Tibial artery (tissue), 4 donors: Measurements from ENCODE around the gene NMT1.

ENCODE experiments used
- DNase-seq, 2 donors: peaks; one replicate each; pipeline ENCODE4 v3.0.0-alpha.2; 2019
- H3K27ac ChIP-seq, 2 donors: fragments of 200-600 bp; sonication (generic) in 1 of 2; 1 replicate in 1 of 2; 2 replicates in 1 of 2; pipeline ENCODE4 v1.5.1; 2018 to 2019; ENCODE audit warnings: mild to moderate bottlenecking in 1 of 2
- H3K27me3 ChIP-seq, 2 donors: fragments of 200-600 bp; sonication (generic) in 1 of 2; one replicate each; pipeline versions ENCODE4 v1.5.1 to v1.6.0; 2016 to 2019
- H3K36me3 ChIP-seq, 3 donors: fragments of 200-600 bp; sonication (generic) in 2 of 3; one replicate each; pipeline ENCODE4 v1.5.1; 2016 to 2019; ENCODE audit warnings: mild to moderate bottlenecking in 2 of 3
- H3K4me1 ChIP-seq, 4 donors: fragments of 200-600 bp; sonication (generic) in 2 of 4; 1 replicate in 3 of 4; 2 replicates in 1 of 4; pipeline ENCODE4 v1.5.1; 2016 to 2019
- H3K4me3 ChIP-seq, 2 donors: fragments of 200-600 bp; sonication (generic) in 1 of 2; 1 replicate in 1 of 2; 2 replicates in 1 of 2; pipeline ENCODE4 v1.5.1; 2018 to 2019; ENCODE audit warnings: mild to moderate bottlenecking in 2 of 2
- H3K9me3 ChIP-seq, 3 donors: fragments of 200-600 bp; sonication (generic) in 1 of 3; one replicate each; pipeline ENCODE4 v1.5.1; 2016 to 2019
- CTCF ChIP-seq, 2 experiments: fragments of 200-600 bp in 1 of 2; fragments of 450-650 bp in 1 of 2; IDR thresholded peaks; one replicate each; pipeline ENCODE4 v1.5.1; 2017 to 2019; ENCODE audit warnings: antibody characterized with exemption in 2 of 2, mild to moderate bottlenecking in 1 of 2, moderate library complexity in 1 of 2
- intact Hi-C: fragments of 100-400 bp; cut with DNase I; formaldehyde crosslinking; loops from one replicate; pipeline ENCODE4 v1.15.0; 2023; ENCODE audit warnings: low total_unique reads

Gene NMT1

GRCh38 chr17:45032174-45032541 is 29.0 kb upstream of the NMT1 start:
- Histone ChIP-seq H3K27me3 (no peaks in the 10 kb centered on the region), H3K9me3 (no peaks in the 10 kb centered on the region), H3K27ac (no peak overlapping the region), H3K4me3 (no peak overlapping the region), H3K36me3 (peaks cover 21 to 82% (median 65%) of the 10 kb centered on the region in 3 donors), H3K4me1 (peaks cover 0 to 4% (median 0%) of the 10 kb centered on the region in 4 donors)
- DNase-seq = no peak
- no peak for TF ChIP-seq CTCF (IDR thresholded peaks at IDR 0.05)
- intact Hi-C loops = no loop called here

GRCh38 chr17:45034599-45034998 is 26.5 kb upstream of the NMT1 start:
- Histone ChIP-seq H3K4me3 (no peak overlapping the region), H3K27ac (no peak overlapping the region), H3K27me3 (no peaks in the 10 kb centered on the region), H3K36me3 (peaks cover 19 to 60% (median 54%) of the 10 kb centered on the region in 3 donors), H3K4me1 (peaks cover 0 to 22% (median 5%) of the 10 kb centered on the region in 4 donors), H3K9me3 (no peaks in the 10 kb centered on the region)
- intact Hi-C loops = no loop called here
- no peak for DNase-seq
- TF ChIP-seq CTCF (IDR thresholded peaks at IDR 0.05) = no peak

- H3K9me3 ChIP-seq = no peaks in the 10 kb centered on the region
- no peaks in the 10 kb centered on the region for H3K27me3 ChIP-seq
- H3K27ac ChIP-seq = no peak overlapping the region
- intact Hi-C loops = no loop called here
- no peak overlapping the region for H3K4me3 ChIP-seq
- no peak for TF ChIP-seq CTCF (IDR thresholded peaks at IDR 0.05)
- DNase-seq = no peak
- peaks cover 0 to 28% (median 10%) of the 10 kb centered on the region in 4 donors for H3K4me1 ChIP-seq
- H3K36me3 ChIP-seq = peaks cover 8 to 47% (median 41%) of the 10 kb centered on the region in 3 donors
Observed at GRCh38 chr17:45035848-45036247, 25.3 kb upstream of the NMT1 start.

GRCh38 chr17:45036691-45037090 is 24.4 kb upstream of the NMT1 start:
- Histone ChIP-seq H3K9me3 (no peaks in the 10 kb centered on the region), H3K4me1 (peaks cover 0 to 35% (median 12%) of the 10 kb centered on the region in 4 donors), H3K27ac (no peak overlapping the region), H3K4me3 (no peak overlapping the region), H3K36me3 (peaks cover 7 to 39% (median 33%) of the 10 kb centered on the region in 3 donors), H3K27me3 (no peaks in the 10 kb centered on the region)
- TF ChIP-seq CTCF (IDR thresholded peaks at IDR 0.05) = no peak
- DNase-seq = no peak
- intact Hi-C loops = no loop called here

GRCh38 chr17:45038728-45039634 is 22.1 kb upstream of the NMT1 start:
- Histone ChIP-seq H3K36me3 (peaks cover 0 to 16% (median 10%) of the 10 kb centered on the region in 3 donors), H3K9me3 (no peaks in the 10 kb centered on the region), H3K27ac (no peak overlapping the region), H3K4me1 (peaks cover 0 to 58% (median 26%) of the 10 kb centered on the region in 4 donors), H3K4me3 (no peak overlapping the region), H3K27me3 (no peaks in the 10 kb centered on the region)
- intact Hi-C loops = no loop called here
- DNase-seq = peak in 1 of 2 donors; percentile 60
- TF ChIP-seq CTCF (IDR thresholded peaks at IDR 0.05) = no peak
